PC-9 (cell line): ENCODE measurements around the gene ABLIM2.

Source experiments
- CTCF ChIP-seq: fragments of 200-600 bp; sonication (generic); conservative IDR thresholded peaks from 2 replicates; pipeline ENCODE4 v1.6.1; 2017; ENCODE audit warnings: mixed run types, antibody characterized with exemption, mild to moderate bottlenecking, moderate library complexity
- EZH2 ChIP-seq: fragments of 200-600 bp; sonication (generic); IDR thresholded peaks from 2 replicates; pipeline ENCODE4 v1.8.0; 2017; ENCODE audit warnings: antibody characterized with exemption, low read depth

GRCh38 chr4:7988437-7988836 lies 170.2 kb downstream of the ABLIM2 start:
- TF ChIP-seq CTCF: no peak
- TF ChIP-seq EZH2: no peak
